DOHH2 (cell line): Measurements from ENCODE around the gene SUGCT.

Experiments
- H3F3A ChIP-seq: fragments of 200-600 bp; sonication (generic), shearing (Covaris generic); 2 replicates; pipeline ENCODE4 v1.6.0; 2016; ENCODE audit warnings: antibody characterized with exemption, mild to moderate bottlenecking; ENCODE audit not compliant: control insufficient read depth, insufficient read depth
- H3K27ac ChIP-seq: fragments of 200-600 bp; sonication (generic); 2 replicates; pipeline ENCODE4 v1.5.1; 2014; ENCODE audit warnings: low read depth, mild to moderate bottlenecking, low read length, moderate library complexity
- H3K27me3 ChIP-seq: fragments of 200-600 bp; sonication (generic); 2 replicates; pipeline ENCODE4 v1.6.1; 2014; ENCODE audit warnings: mild to moderate bottlenecking, low read length, mixed read lengths; ENCODE audit not compliant: control insufficient read depth
- H3K36me3 ChIP-seq: fragments of 200-600 bp; sonication (generic); 2 replicates; pipeline ENCODE4 v1.6.1; 2014; ENCODE audit warnings: mild to moderate bottlenecking, low read length, moderate library complexity, mixed read lengths; ENCODE audit not compliant: control insufficient read depth
- H3K4me1 ChIP-seq: fragments of 200-600 bp; sonication (generic); 2 replicates; pipeline ENCODE4 v1.6.1; 2014; ENCODE audit warnings: mild to moderate bottlenecking, low read length, mixed read lengths; ENCODE audit not compliant: control insufficient read depth
- H3K4me2 ChIP-seq: fragments of 200-600 bp; sonication (generic); 2 replicates; pipeline ENCODE4 v1.6.0; 2014; ENCODE audit warnings: mild to moderate bottlenecking, low read length, moderate library complexity
- H3K4me3 ChIP-seq: fragments of 200-600 bp; sonication (generic); 2 replicates; pipeline ENCODE4 v1.5.1; 2014; ENCODE audit warnings: mild to moderate bottlenecking, low read length, mixed read lengths
- H3K79me2 ChIP-seq: fragments of 200-600 bp; sonication (generic); 2 replicates; pipeline ENCODE4 v1.6.1; 2014; ENCODE audit warnings: mild to moderate bottlenecking, low read length, mixed read lengths; ENCODE audit not compliant: control insufficient read depth
- H3K9me2 ChIP-seq: fragments of 200-600 bp; sonication (generic); replicated peaks from 2 replicates; pipeline ENCODE4 v1.6.1; 2014; ENCODE audit warnings: mild to moderate bottlenecking, low read length, mixed read lengths; ENCODE audit not compliant: control insufficient read depth
- H3K9me3 ChIP-seq: fragments of 200-600 bp; sonication (generic); 2 replicates; pipeline ENCODE4 v1.6.1; 2014; ENCODE audit warnings: antibody characterized with exemption, low read length, mixed read lengths; ENCODE audit not compliant: control insufficient read depth, insufficient read depth
- H4K20me1 ChIP-seq: fragments of 200-600 bp; sonication (generic); 2 replicates; pipeline ENCODE4 v1.6.0; 2014; ENCODE audit warnings: low read depth, mild to moderate bottlenecking, antibody characterized with exemption, low read length, moderate library complexity; ENCODE audit not compliant: control insufficient read depth, insufficient read depth
- CTCF ChIP-seq: fragments of 200-600 bp; sonication (generic); IDR thresholded peaks from one replicate; pipeline ENCODE4 v1.5.1; 2014; ENCODE audit warnings: antibody characterized with exemption, mild to moderate bottlenecking, low read depth, low read length; ENCODE audit not compliant: poor library complexity, severe bottlenecking
- EZH2phosphoT487 ChIP-seq: fragments of 200-600 bp; sonication (generic); IDR thresholded peaks from 2 replicates; pipeline ENCODE4 v1.6.1; 2017; ENCODE audit warnings: borderline replicate concordance, mild to moderate bottlenecking, antibody characterized with exemption, low read length, moderate library complexity, mixed read lengths

Gene SUGCT

GRCh38 chr7:40471891-40472290 lies 337.1 kb downstream of the SUGCT start:
- Histone ChIP-seq H3F3A (no peaks in the 10 kb centered on the region), H3K4me1 (no peaks in the 10 kb centered on the region), H3K4me3 (no peak overlapping the region), H3K9me2 (no peaks in the 10 kb centered on the region), H4K20me1 (no peaks in the 10 kb centered on the region), H3K27ac (no peak overlapping the region), H3K36me3 (no peaks in the 10 kb centered on the region), H3K27me3 (peaks cover 3% of the 10 kb centered on the region; the same call in 1 of the 2 replicates), H3K79me2 (no peaks in the 10 kb centered on the region), H3K9me3 (no peaks in the 10 kb centered on the region), H3K4me2 (no peak overlapping the region)
- TF ChIP-seq CTCF (no peak), EZH2phosphoT487 (no peak)

DNA sequence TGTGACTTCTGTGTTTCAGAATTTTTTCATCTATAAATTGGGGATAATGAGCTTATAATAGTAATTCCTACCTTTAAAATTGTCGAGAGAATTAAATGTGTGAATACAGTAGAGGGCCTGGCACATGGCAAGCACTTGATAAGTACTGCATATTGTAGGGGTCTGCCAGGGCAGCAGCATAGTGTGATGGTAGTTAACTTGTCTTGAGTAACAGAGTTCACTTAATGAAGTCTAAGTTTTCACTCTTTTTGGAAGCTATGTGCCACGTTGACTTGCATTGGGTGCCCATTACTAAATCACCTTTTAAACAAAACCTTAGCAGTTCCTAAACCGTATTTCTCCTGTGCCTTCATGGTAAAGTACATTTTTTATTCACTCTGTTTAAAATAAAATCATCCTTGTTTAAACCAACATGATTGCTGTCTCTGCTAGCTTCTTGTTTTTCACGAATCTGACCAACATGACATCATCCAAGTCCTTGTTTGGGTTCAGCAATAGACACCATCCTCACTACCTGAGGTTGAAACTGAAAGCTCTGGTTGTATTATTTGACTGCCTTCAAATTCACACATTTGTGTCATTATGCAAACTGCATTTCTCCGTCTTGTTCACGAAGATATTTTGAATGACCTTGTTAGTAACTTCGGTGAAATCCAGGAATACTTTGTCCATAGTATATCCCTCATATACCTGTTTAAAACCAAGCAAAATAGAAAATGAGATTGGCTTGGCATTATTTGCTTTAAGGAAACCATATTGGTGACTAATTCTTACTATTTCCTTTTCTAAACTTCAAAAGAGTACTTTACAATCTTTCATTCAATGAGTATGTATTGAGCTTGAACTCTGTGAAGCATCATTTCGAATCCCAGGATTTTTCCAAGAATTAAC lies 340.2 kb downstream of the SUGCT start:
- H3K27ac ChIP-seq, result no peak overlapping the region
- H3K4me3 ChIP-seq, result no peak overlapping the region
- H4K20me1 ChIP-seq, result no peaks in the 10 kb centered on the region
- H3K27me3 ChIP-seq, result no peaks in the 10 kb centered on the region
- H3K4me2 ChIP-seq, result no peak overlapping the region
- no peaks in the 10 kb centered on the region for H3K4me1 ChIP-seq
- H3K9me2 ChIP-seq, result no peaks in the 10 kb centered on the region
- H3K36me3 ChIP-seq, result no peaks in the 10 kb centered on the region
- no peaks in the 10 kb centered on the region for H3K79me2 ChIP-seq
- no peaks in the 10 kb centered on the region for H3F3A ChIP-seq
- no peak for TF ChIP-seq EZH2phosphoT487
- no peak for TF ChIP-seq CTCF
- H3K9me3 ChIP-seq, result no peaks in the 10 kb centered on the region

DNA sequence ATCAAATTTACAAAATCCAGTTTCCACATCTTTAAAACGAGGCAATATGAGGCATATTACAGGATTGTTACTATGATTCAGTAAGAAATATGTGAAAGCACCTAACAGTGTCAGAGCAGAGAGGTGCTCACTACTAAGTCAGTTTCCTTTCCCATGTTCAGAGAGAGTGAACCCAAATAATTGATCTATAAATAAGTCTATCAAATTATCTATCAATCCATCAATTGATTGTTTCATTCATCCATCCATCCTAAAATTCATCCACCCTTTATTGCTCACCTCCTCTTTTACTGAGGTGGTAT lies 340.8 kb downstream of the SUGCT start:
- Histone ChIP-seq H3K4me1 (no peaks in the 10 kb centered on the region), H3K4me3 (no peak overlapping the region), H3K79me2 (no peaks in the 10 kb centered on the region), H3F3A (no peaks in the 10 kb centered on the region), H3K27me3 (no peaks in the 10 kb centered on the region), H3K4me2 (no peak overlapping the region), H3K27ac (no peak overlapping the region), H3K9me3 (no peaks in the 10 kb centered on the region), H4K20me1 (no peaks in the 10 kb centered on the region), H3K9me2 (no peaks in the 10 kb centered on the region), H3K36me3 (no peaks in the 10 kb centered on the region)
- no peak for TF ChIP-seq EZH2phosphoT487
- no peak for TF ChIP-seq CTCF
